Mucosa of rectum (tissue), 2 donors: ENCODE measurements around the gene TOP2A.
A peak's percentile ranks its signal among the peaks of the same experiment; 100 is the strongest.

Experiments
- H3K27ac ChIP-seq, 2 donors: one replicate each; pipeline ENCODE4 v1.7.0; 2013; ENCODE audit warnings: inconsistent platforms in 2 of 2, low read depth in 2 of 2, low read length in 2 of 2
- H3K27me3 ChIP-seq, 2 donors: one replicate each; pipeline ENCODE4 v1.7.0; 2013; ENCODE audit warnings: low read length in 2 of 2; ENCODE audit not compliant: control insufficient read depth in 2 of 2, insufficient read depth in 2 of 2
- H3K36me3 ChIP-seq, 2 donors: one replicate each; pipeline ENCODE4 v1.7.0; 2013; ENCODE audit warnings: low read length in 2 of 2; ENCODE audit not compliant: control insufficient read depth in 2 of 2, insufficient read depth in 2 of 2
- H3K4me1 ChIP-seq, 2 donors: one replicate each; pipeline ENCODE4 v1.7.0; 2013; ENCODE audit warnings: low read length in 2 of 2, mild to moderate bottlenecking in 1 of 2; ENCODE audit not compliant: control insufficient read depth in 2 of 2, insufficient read depth in 2 of 2
- H3K4me3 ChIP-seq, 2 donors: one replicate each; pipeline ENCODE4 v1.7.0; 2013; ENCODE audit warnings: low read length in 2 of 2
- H3K9ac ChIP-seq, 2 donors: one replicate each; pipeline ENCODE4 v1.7.0; 2013; ENCODE audit warnings: low read length in 2 of 2, low read depth in 1 of 2, mild to moderate bottlenecking in 1 of 2
- H3K9me3 ChIP-seq, 2 donors: one replicate each; pipeline ENCODE4 v1.7.0; 2013; ENCODE audit warnings: low read length in 2 of 2; ENCODE audit not compliant: control insufficient read depth in 2 of 2
- donor health status: healthy.
- donor health status: Normal muscosa, but diverticular disease.

TOP2A gene

GRCh38 chr17:40442392-40443195 is 24.9 kb upstream of the TOP2A start:
- no peaks in the 10 kb centered on the region for H3K27me3 ChIP-seq
- peak overlapping the region; percentile 70 to 93 for H3K9ac ChIP-seq
- peaks cover 37 to 41% of the 10 kb centered on the region in 2 donors for H3K4me1 ChIP-seq
- peak overlapping the region; percentile 84 to 92 for H3K27ac ChIP-seq
- H3K36me3 ChIP-seq: no peaks in the 10 kb centered on the region
- no peaks in the 10 kb centered on the region for H3K9me3 ChIP-seq
- peak overlapping the region; percentile 65 to 90 for H3K4me3 ChIP-seq

GRCh38 chr17:40440166-40440565 is 22.5 kb upstream of the TOP2A start:
- H3K9me3 ChIP-seq: no peaks in the 10 kb centered on the region
- no peaks in the 10 kb centered on the region for H3K27me3 ChIP-seq
- no peak overlapping the region for H3K27ac ChIP-seq
- no peak overlapping the region for H3K4me3 ChIP-seq
- H3K36me3 ChIP-seq: no peaks in the 10 kb centered on the region
- H3K9ac ChIP-seq: no peak overlapping the region
- H3K4me1 ChIP-seq: peaks cover 14 to 19% of the 10 kb centered on the region in 2 donors

GRCh38 chr17:40437095-40437732 is 19.5 kb upstream of the TOP2A start:
- Histone ChIP-seq H3K27ac (no peak overlapping the region), H3K4me3 (no peak overlapping the region), H3K27me3 (no peaks in the 10 kb centered on the region), H3K9me3 (no peaks in the 10 kb centered on the region), H3K36me3 (no peaks in the 10 kb centered on the region), H3K4me1 (peaks cover 3 to 8% of the 10 kb centered on the region in 2 donors), H3K9ac (no peak overlapping the region)

- Histone ChIP-seq H3K27ac (no peak overlapping the region), H3K9me3 (no peaks in the 10 kb centered on the region), H3K27me3 (no peaks in the 10 kb centered on the region), H3K9ac (no peak overlapping the region), H3K4me1 (peaks cover 3 to 6% of the 10 kb centered on the region in 2 donors), H3K4me3 (no peak overlapping the region), H3K36me3 (no peaks in the 10 kb centered on the region)
These were observed 18.9 kb upstream of the TOP2A start for GRCh38 chr17:40436636-40437035.

- Histone ChIP-seq H3K9me3 (no peaks in the 10 kb centered on the region), H3K27me3 (no peaks in the 10 kb centered on the region), H3K36me3 (no peaks in the 10 kb centered on the region), H3K27ac (peak overlapping the region; percentile 40 to 67), H3K4me3 (no peak overlapping the region), H3K4me1 (peaks cover 0 to 6% of the 10 kb centered on the region in 2 donors), H3K9ac (no peak overlapping the region)
These were observed 16.1 kb upstream of the TOP2A start for GRCh38 chr17:40433551-40434415.

- Histone ChIP-seq H3K9me3 (no peaks in the 10 kb centered on the region), H3K27ac (peak overlapping the region; percentile 40 to 67), H3K36me3 (no peaks in the 10 kb centered on the region), H3K9ac (no peak overlapping the region), H3K4me1 (peaks cover 0 to 6% of the 10 kb centered on the region in 2 donors), H3K27me3 (no peaks in the 10 kb centered on the region), H3K4me3 (no peak overlapping the region)
These were observed 15.3 kb upstream of the TOP2A start for GRCh38 chr17:40432864-40433528.

- no peak overlapping the region for H3K4me3 ChIP-seq
- H3K27ac ChIP-seq: no peak overlapping the region
- no peak overlapping the region for H3K9ac ChIP-seq
- no peaks in the 10 kb centered on the region for H3K27me3 ChIP-seq
- H3K9me3 ChIP-seq: no peaks in the 10 kb centered on the region
- peaks cover 0 to 6% of the 10 kb centered on the region in 2 donors for H3K4me1 ChIP-seq
- no peaks in the 10 kb centered on the region for H3K36me3 ChIP-seq
These were observed 13.5 kb upstream of the TOP2A start for GRCh38 chr17:40431231-40431602.

- H3K9ac ChIP-seq: no peak overlapping the region
- H3K27me3 ChIP-seq: no peaks in the 10 kb centered on the region
- H3K27ac ChIP-seq: no peak overlapping the region
- H3K9me3 ChIP-seq: no peaks in the 10 kb centered on the region
- H3K4me3 ChIP-seq: no peak overlapping the region
- H3K36me3 ChIP-seq: no peaks in the 10 kb centered on the region
- peaks cover 0 to 6% of the 10 kb centered on the region in 2 donors for H3K4me1 ChIP-seq
These were observed 12.9 kb upstream of the TOP2A start for GRCh38 chr17:40430272-40431230.

GRCh38 chr17:40427002-40427491 is 9.4 kb upstream of the TOP2A start:
- no peaks in the 10 kb centered on the region for H3K4me1 ChIP-seq
- H3K4me3 ChIP-seq: no peak overlapping the region
- no peaks in the 10 kb centered on the region for H3K27me3 ChIP-seq
- no peaks in the 10 kb centered on the region for H3K9me3 ChIP-seq
- H3K9ac ChIP-seq: no peak overlapping the region
- H3K36me3 ChIP-seq: no peaks in the 10 kb centered on the region
- H3K27ac ChIP-seq: no peak overlapping the region
